LNCAP (cell line): ENCODE data around the gene PBLD.

ENCODE experiments used
- TF ChIP-seq, protein P1 (sequence below): fragments of 450-650 bp; IDR thresholded peaks from 2 replicates; pipeline ENCODE4 v1.5.1; 2017; ENCODE audit warnings: mild to moderate bottlenecking

PBLD gene

DNA sequence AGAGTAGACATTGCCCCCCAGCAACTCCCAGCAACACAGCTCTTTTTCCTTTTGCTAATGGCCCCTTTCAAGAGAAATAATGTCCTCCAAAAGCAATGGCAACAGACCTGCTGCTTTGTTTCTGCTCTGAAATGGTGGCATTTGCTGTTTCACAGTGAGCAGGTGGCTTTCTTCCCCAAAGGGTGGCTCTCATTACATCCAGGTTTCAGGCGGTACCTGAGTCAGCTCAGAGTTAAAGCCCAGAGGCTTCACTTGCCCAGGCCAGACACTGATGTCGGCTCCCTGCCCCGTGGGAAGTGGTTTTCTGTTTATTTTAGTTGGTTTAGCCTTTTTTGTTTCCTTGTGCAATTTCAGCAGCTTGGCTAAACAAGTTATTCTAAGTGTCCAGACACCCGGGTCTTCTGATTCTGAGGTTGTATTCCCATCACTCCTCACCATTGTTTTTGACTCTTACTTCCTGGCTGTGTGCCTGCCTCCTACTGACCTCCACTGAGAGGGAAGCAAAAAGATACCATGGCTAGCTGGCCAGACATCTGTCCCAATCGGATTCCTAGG is 93.1 kb downstream of the PBLD start:
- TF ChIP-seq, protein P1, sequence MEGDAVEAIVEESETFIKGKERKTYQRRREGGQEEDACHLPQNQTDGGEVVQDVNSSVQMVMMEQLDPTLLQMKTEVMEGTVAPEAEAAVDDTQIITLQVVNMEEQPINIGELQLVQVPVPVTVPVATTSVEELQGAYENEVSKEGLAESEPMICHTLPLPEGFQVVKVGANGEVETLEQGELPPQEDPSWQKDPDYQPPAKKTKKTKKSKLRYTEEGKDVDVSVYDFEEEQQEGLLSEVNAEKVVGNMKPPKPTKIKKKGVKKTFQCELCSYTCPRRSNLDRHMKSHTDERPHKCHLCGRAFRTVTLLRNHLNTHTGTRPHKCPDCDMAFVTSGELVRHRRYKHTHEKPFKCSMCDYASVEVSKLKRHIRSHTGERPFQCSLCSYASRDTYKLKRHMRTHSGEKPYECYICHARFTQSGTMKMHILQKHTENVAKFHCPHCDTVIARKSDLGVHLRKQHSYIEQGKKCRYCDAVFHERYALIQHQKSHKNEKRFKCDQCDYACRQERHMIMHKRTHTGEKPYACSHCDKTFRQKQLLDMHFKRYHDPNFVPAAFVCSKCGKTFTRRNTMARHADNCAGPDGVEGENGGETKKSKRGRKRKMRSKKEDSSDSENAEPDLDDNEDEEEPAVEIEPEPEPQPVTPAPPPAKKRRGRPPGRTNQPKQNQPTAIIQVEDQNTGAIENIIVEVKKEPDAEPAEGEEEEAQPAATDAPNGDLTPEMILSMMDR: no peak

GRCh38 chr10:68239069-68239468 is 93.7 kb downstream of the PBLD start:
- TF ChIP-seq, protein P1: no peak

DNA sequence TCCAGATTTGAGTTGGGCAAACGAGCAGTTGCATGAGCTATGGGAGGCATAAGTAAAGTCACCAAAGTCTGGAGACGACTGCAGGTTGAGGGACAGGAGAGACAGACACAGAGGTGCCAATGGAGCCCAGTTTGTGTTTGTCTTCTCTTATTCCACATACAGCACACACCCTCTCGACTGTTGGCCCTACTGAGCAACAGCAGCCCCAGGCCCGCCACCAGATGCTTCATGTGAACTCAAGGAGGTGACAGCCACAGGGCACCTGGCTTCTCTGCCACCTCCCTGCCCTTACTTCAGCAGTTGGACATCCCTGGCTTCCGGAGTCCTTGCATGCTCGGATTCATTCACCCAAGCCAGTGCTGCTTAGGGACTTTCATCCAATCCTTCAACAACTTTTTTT is 94.4 kb downstream of the PBLD start:
- TF ChIP-seq, protein P1: no peak

DNA sequence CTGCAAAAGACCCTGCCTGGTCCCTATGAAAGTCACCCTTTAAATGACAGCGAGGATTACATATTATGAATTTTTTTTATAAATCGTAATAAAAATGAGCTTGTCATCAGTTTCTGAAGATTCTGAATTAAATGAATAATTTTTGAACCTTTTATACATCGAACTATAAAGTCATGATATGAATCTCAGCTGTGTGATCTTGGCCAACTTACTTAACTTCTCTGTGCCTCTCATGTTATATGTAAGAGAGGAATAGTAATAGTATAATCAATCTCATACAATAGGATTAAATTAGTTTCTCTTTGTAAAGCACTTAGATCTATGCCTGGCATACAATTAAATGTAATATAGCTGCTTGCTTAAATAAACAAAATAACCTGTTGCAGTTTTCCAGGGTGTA is 95.6 kb downstream of the PBLD start:
- TF ChIP-seq, protein P1: no peak

GRCh38 chr10:68235581-68235980 is 97.1 kb downstream of the PBLD start:
- TF ChIP-seq, protein P1: no peak

DNA sequence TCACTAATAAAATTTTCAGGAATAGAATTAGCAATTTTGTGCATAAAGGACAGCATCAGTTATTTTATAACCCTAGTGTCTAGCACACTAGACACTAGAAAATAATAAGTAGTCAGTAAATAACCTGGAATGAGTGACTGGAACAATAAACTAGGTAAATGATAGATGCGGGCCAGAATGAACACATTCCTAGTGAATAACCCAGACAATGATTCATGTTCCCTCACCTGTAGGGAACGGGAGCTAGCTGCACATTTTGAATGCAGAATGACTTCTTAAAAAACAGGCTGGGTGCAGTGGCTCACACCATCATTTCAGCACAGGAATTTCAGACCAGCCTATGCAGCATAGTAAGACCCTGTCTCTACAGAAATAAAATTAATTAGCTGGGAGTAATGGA is 97.6 kb downstream of the PBLD start:
- TF ChIP-seq, protein P1: no peak

DNA sequence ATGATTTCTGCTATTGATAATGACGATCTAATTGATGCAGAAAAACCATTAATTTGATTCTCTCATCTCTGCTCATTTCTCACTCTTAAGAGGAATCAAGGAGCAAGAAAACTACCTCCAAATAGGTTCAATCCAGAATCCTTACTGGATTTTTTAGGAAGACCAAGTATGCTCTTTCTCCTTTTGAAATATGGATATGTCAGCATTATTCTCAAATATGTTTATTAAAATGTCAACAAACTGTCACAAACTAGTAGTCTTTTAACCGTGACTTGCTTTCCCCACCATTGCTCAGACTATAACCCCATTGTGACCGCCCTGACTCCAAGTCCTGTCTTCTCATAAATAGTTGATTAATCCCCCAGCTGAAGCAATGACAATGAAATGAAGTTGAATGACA is 99.7 kb downstream of the PBLD start:
- TF ChIP-seq, protein P1: no peak
